ENCODE measurements around the gene MYH9.

- TF ChIP-seq YY1 (IDR thresholded peaks at IDR 0.05; ENCODE audit: extremely low read depth, insufficient replicate concordance, low read depth, low read length) (no peak), POLR2A (IDR thresholded peaks at IDR 0.05; ENCODE audit: borderline replicate concordance, extremely low read depth, insufficient read depth, insufficient read length) (no peak), MAX (IDR thresholded peaks at IDR 0.05) (no peak)
- TF ChIP-seq, protein P1, sequence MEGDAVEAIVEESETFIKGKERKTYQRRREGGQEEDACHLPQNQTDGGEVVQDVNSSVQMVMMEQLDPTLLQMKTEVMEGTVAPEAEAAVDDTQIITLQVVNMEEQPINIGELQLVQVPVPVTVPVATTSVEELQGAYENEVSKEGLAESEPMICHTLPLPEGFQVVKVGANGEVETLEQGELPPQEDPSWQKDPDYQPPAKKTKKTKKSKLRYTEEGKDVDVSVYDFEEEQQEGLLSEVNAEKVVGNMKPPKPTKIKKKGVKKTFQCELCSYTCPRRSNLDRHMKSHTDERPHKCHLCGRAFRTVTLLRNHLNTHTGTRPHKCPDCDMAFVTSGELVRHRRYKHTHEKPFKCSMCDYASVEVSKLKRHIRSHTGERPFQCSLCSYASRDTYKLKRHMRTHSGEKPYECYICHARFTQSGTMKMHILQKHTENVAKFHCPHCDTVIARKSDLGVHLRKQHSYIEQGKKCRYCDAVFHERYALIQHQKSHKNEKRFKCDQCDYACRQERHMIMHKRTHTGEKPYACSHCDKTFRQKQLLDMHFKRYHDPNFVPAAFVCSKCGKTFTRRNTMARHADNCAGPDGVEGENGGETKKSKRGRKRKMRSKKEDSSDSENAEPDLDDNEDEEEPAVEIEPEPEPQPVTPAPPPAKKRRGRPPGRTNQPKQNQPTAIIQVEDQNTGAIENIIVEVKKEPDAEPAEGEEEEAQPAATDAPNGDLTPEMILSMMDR (IDR thresholded peaks at IDR 0.05 in 2 of 3, conservative IDR thresholded peaks at IDR 0.05 in 1 of 3; ENCODE audit: borderline replicate concordance in 1 of 3, insufficient read depth in 1 of 3, low read depth in 2 of 3, low read length in 2 of 3), result no peak
These were observed 98.3 kb downstream of the MYH9 start for GRCh38 chr22:36289406-36289870.

All from HCT116 (cell line).